Dendritic cell treated with granulocyte-macrophage colony-stimulating factor and Interleukin-4, amounts not matched to agents 40 ng/mL and 50 ng/mL, for 4 days (primary cell): ENCODE results near the gene SIRPB2.
A peak's percentile ranks its signal among the peaks of the same experiment; 100 is the strongest.
"Not testable (repeated sequence)": the region's sequence is repeated elsewhere in the genome, so short reads cannot be mapped to it uniquely, and the experiment has no call there.

Source experiments
- H3K27ac Mint-ChIP-seq: one replicate; pipeline ENCODE4 v1.8.0; 2022; ENCODE audit warnings: mild to moderate bottlenecking, mixed read lengths
- H3K27me3 Mint-ChIP-seq: one replicate; pipeline ENCODE4 v1.8.0; 2022; ENCODE audit warnings: mild to moderate bottlenecking, mixed read lengths
- H3K36me3 Mint-ChIP-seq: one replicate; pipeline ENCODE4 v1.8.0; 2022; ENCODE audit warnings: low read depth, mixed read lengths
- H3K4me1 Mint-ChIP-seq: one replicate; pipeline ENCODE4 v1.8.0; 2022; ENCODE audit warnings: low read depth, mixed read lengths
- H3K4me3 Mint-ChIP-seq: one replicate; pipeline ENCODE4 v1.8.0; 2022; ENCODE audit warnings: mild to moderate bottlenecking, moderate library complexity, mixed read lengths
- H3K9me3 Mint-ChIP-seq: one replicate; pipeline ENCODE4 v1.8.0; 2022; ENCODE audit warnings: mixed read lengths
- intact Hi-C: fragments of 100-400 bp; cut with micrococcal nuclease; formaldehyde crosslinking; loops from one replicate; pipeline ENCODE4 v1.15.0; 2022

Gene SIRPB2

DNA sequence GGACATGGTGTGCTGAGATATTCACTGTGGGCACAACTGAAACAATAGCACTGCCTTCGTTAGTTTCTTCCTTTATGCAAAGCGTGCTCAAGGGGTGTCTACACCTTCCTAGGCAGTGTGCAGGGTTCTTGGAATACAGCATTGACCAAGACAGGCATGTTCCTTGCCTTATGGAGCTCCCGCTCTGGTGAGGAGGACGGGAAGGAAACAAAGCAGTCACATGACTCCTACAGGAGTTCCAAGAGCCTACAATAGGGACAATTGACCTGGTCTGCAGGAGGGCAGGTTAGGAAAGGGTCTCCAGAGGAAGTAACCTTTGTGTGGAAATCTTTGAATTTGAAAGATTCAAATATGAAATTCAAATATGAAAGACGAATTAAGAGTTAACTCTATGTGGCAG is 25.8 kb upstream of the SIRPB2 start:
- intact Hi-C loops, result loop anchor here (10.0 kb wide), 1 partner anchor 118 kb away; no protein-coding TSS in a partner anchor
- H3K4me3 Mint-ChIP-seq, result no peak overlapping the region
- H3K27me3 Mint-ChIP-seq, result peaks cover 1% of the 10 kb centered on the region
- peaks cover 6% of the 10 kb centered on the region for H3K36me3 Mint-ChIP-seq
- no peak overlapping the region for H3K27ac Mint-ChIP-seq
- H3K9me3 Mint-ChIP-seq, result peaks cover 11% of the 10 kb centered on the region
- H3K4me1 Mint-ChIP-seq, result peaks cover 9% of the 10 kb centered on the region

DNA sequence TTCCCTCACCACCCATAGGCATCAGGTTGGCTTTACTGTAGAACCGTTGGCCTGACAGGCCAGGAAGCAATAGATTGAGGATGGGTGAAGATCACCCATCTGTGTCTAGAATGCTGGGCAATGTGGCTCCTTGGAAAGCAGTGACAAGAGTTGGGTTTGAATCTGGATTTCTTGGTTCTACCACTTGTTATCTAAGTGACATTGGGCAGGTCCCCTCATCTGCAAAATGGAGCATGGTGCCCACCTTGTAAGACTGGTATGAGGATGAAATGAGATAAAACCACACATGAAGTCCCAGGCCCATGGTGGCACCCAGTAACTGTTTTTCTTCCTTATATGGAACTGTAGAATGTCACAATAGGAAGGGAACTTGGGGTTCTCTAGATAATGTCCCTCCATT is 22.6 kb upstream of the SIRPB2 start:
- Mint-ChIP-seq H3K9me3 (peaks cover 11% of the 10 kb centered on the region), H3K36me3 (peaks cover 6% of the 10 kb centered on the region), H3K4me3 (no peak overlapping the region), H3K27me3 (peaks cover 2% of the 10 kb centered on the region), H3K27ac (no peak overlapping the region), H3K4me1 (peaks cover 6% of the 10 kb centered on the region)
- intact Hi-C loops, result loop anchor here (10.0 kb wide), 1 partner anchor 121 kb away; no protein-coding TSS in a partner anchor

DNA sequence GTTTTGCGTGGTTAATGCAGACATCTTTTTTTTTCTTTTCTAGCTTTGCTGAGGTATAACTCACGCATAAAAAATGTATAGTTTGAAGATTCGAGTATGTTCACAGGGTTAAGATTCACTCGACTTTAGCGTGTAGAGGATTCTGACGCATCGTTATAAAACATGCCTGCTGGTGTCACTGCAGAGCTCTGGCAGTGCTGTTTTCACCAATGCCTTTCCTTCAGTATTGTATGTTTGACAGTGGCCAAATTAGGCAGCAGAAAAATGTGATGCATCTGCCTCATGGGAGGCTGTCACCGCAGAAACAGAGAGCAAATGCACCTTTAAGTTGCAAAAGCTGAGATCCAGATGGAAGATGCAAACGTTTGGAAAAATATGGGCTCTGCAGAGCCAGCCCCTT is 18.0 kb upstream of the SIRPB2 start:
- H3K27me3 Mint-ChIP-seq, result peaks cover 2% of the 10 kb centered on the region
- no peak overlapping the region for H3K4me3 Mint-ChIP-seq
- peaks cover 6% of the 10 kb centered on the region for H3K36me3 Mint-ChIP-seq
- H3K9me3 Mint-ChIP-seq, result peaks cover 11% of the 10 kb centered on the region
- intact Hi-C loops, result loop anchor here (5.0 kb wide), 2 partner anchors 223 to 268 kb away; no protein-coding TSS in a partner anchor
- H3K27ac Mint-ChIP-seq, result no peak overlapping the region
- H3K4me1 Mint-ChIP-seq, result peaks cover 6% of the 10 kb centered on the region

DNA sequence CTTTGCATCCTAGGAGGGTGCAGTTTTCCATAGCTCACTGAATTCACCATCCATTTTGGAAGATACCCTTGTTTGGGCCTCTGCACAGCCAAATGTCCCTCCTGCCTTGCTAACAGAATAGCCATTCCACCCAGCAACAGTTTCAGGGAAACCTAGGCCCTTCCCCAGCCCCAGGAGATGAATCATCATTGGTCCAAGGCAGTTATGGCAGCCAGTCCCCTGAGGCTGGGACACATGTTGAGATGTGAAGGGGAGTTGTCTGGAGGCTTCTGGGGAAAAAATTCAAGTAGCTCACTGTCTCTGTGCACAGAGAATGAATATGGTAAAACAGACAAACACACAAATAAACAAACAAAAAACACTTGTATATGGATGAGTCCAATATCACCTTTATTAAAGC is 17.4 kb upstream of the SIRPB2 start:
- Mint-ChIP-seq H3K9me3 (peaks cover 11% of the 10 kb centered on the region), H3K27ac (no peak overlapping the region), H3K36me3 (peaks cover 6% of the 10 kb centered on the region), H3K4me1 (peaks cover 7% of the 10 kb centered on the region), H3K27me3 (peaks cover 2% of the 10 kb centered on the region), H3K4me3 (no peak overlapping the region)
- intact Hi-C loops, result loop anchor here (5.0 kb wide), 2 partner anchors 224 to 269 kb away; no protein-coding TSS in a partner anchor

DNA sequence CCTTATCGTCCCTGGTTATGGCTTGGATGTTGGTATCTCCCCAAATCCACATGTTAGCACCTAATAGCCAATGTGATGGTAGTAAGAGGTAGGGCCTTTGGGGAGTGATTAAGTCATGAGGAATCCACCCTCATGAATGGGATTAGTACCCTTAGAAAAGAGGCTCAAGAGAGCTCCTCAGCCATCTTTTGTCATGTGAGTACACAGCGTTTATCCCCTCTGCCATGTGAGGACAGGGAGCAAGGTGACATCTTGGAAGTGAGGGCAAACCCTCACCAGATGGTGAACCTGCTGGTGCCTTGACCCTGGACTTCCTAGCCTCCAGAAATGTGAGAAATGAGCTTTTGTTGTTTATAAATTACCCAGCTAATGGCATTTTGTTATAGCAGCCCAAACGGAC is 16.1 kb upstream of the SIRPB2 start:
- Mint-ChIP-seq H3K9me3 (peaks cover 1% of the 10 kb centered on the region), H3K36me3 (no peaks in the 10 kb centered on the region), H3K27me3 (peaks cover 2% of the 10 kb centered on the region), H3K4me3 (no peak overlapping the region), H3K27ac (no peak overlapping the region), H3K4me1 (peaks cover 15% of the 10 kb centered on the region)
- intact Hi-C loops, result loop anchor here (5.0 kb wide), 2 partner anchors 225 to 270 kb away; no protein-coding TSS in a partner anchor

DNA sequence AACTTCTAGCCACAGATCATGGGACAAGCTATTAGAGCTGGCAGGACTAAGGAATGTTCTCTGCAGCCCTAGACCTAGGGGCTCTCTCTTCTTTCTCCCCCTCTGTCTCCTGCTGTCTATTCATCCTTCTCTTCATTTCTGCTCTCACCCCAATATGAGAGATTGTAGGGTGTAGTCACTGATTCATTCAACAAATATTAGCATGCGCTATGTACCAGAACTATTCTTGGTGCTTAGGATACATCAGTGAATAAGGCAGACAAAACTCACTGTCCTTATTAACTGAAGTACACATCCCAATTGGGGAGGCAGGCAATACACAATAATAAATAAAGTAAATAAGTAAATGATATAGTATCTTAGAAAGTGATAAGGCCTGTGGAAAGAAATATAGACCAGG is 14.7 kb upstream of the SIRPB2 start:
- Mint-ChIP-seq H3K27ac (no peak overlapping the region), H3K4me1 (peaks cover 15% of the 10 kb centered on the region), H3K9me3 (no peaks in the 10 kb centered on the region), H3K4me3 (no peak overlapping the region), H3K36me3 (no peaks in the 10 kb centered on the region), H3K27me3 (no peaks in the 10 kb centered on the region)
- intact Hi-C loops, result loop anchor here (5.0 kb wide), 2 partner anchors 226 to 271 kb away; no protein-coding TSS in a partner anchor

GRCh38 chr20:1505361-1505760 is 14.1 kb upstream of the SIRPB2 start:
- no peaks in the 10 kb centered on the region for H3K9me3 Mint-ChIP-seq
- intact Hi-C loops, result loop anchor here (5.0 kb wide), 2 partner anchors 227 to 272 kb away; no protein-coding TSS in a partner anchor
- no peaks in the 10 kb centered on the region for H3K27me3 Mint-ChIP-seq
- H3K4me1 Mint-ChIP-seq, result peaks cover 19% of the 10 kb centered on the region
- H3K27ac Mint-ChIP-seq, result no peak overlapping the region
- H3K36me3 Mint-ChIP-seq, result no peaks in the 10 kb centered on the region
- no peak overlapping the region for H3K4me3 Mint-ChIP-seq

GRCh38 chr20:1503564-1504227 is 12.5 kb upstream of the SIRPB2 start:
- H3K27ac Mint-ChIP-seq, result peak overlapping the region; percentile 53
- H3K36me3 Mint-ChIP-seq, result no peaks in the 10 kb centered on the region
- peaks cover 16% of the 10 kb centered on the region for H3K4me1 Mint-ChIP-seq
- H3K9me3 Mint-ChIP-seq, result no peaks in the 10 kb centered on the region
- intact Hi-C loops, result loop anchor here (1.0 to 5.0 kb wide), 3 partner anchors 12 to 191 kb away; partner anchors contain the start of gene SIRPB2
- H3K27me3 Mint-ChIP-seq, result no peaks in the 10 kb centered on the region
- H3K4me3 Mint-ChIP-seq, result no peak overlapping the region

- no peak overlapping the region for H3K4me3 Mint-ChIP-seq
- intact Hi-C loops, result loop anchor here (5.0 kb wide), 1 partner anchor 188 kb away; no protein-coding TSS in a partner anchor
- H3K36me3 Mint-ChIP-seq, result peaks cover 6% of the 10 kb centered on the region
- peaks cover 21% of the 10 kb centered on the region for H3K4me1 Mint-ChIP-seq
- peak overlapping the region; percentile 26 for H3K27ac Mint-ChIP-seq
- H3K27me3 Mint-ChIP-seq, result no peaks in the 10 kb centered on the region
- H3K9me3 Mint-ChIP-seq, result no peaks in the 10 kb centered on the region
These were observed 9.3 kb upstream of the SIRPB2 start for GRCh38 chr20:1500496-1500895.

- no peaks in the 10 kb centered on the region for H3K27me3 Mint-ChIP-seq
- H3K27ac Mint-ChIP-seq, result peak overlapping the region; percentile 26
- intact Hi-C loops, result loop anchor here (5.0 kb wide), 1 partner anchor 187 kb away; no protein-coding TSS in a partner anchor
- H3K36me3 Mint-ChIP-seq, result peaks cover 6% of the 10 kb centered on the region
- no peak overlapping the region for H3K4me3 Mint-ChIP-seq
- peaks cover 28% of the 10 kb centered on the region for H3K4me1 Mint-ChIP-seq
- H3K9me3 Mint-ChIP-seq, result no peaks in the 10 kb centered on the region
These were observed 8.6 kb upstream of the SIRPB2 start for GRCh38 chr20:1499528-1500420.

GRCh38 chr20:1497371-1497770 is 6.2 kb upstream of the SIRPB2 start:
- H3K27me3 Mint-ChIP-seq, H3K4me3 Mint-ChIP-seq, H3K27ac Mint-ChIP-seq, intact Hi-C loops, H3K36me3 Mint-ChIP-seq, H3K9me3 Mint-ChIP-seq: not testable (repeated sequence)
- H3K4me1 Mint-ChIP-seq, result peaks cover 43% of the 10 kb centered on the region

GRCh38 chr20:1496930-1497329 is 5.7 kb upstream of the SIRPB2 start:
- no peak overlapping the region for H3K4me3 Mint-ChIP-seq
- no peak overlapping the region for H3K27ac Mint-ChIP-seq
- peaks cover 6% of the 10 kb centered on the region for H3K36me3 Mint-ChIP-seq
- intact Hi-C loops, result no loop called here
- H3K4me1 Mint-ChIP-seq, result peaks cover 47% of the 10 kb centered on the region
- H3K9me3 Mint-ChIP-seq, result no peaks in the 10 kb centered on the region
- H3K27me3 Mint-ChIP-seq, result no peaks in the 10 kb centered on the region

DNA sequence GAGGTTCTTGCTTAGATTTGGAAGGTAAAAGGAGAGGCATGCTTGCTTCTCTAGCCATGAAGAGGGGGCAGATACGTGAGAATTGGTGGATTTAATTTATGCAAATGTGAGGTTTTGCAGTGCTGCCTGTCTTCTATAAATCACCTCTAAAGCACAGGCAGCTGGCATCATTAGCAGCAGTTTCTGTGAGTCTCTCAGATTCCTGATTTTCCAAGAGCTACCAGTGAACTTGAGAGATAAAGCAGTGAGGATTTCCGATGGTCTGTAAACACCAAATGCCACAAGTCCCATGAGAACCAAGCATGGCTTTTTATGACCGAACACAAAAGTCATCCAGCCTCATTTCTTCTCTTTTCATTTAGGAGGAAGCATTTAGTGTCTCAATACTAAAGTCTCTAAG is 3.2 kb upstream of the SIRPB2 start:
- Mint-ChIP-seq H3K36me3 (peaks cover 12% of the 10 kb centered on the region), H3K27me3 (no peaks in the 10 kb centered on the region), H3K4me1 (peaks cover 64% of the 10 kb centered on the region), H3K9me3 (no peaks in the 10 kb centered on the region), H3K4me3 (no peak overlapping the region), H3K27ac (peak overlapping the region; percentile 98)
- intact Hi-C loops, result loop anchor here (5.0 kb wide), 1 partner anchor 117 kb away; no protein-coding TSS in a partner anchor

GRCh38 chr20:1493536-1493935 is 2.3 kb upstream of the SIRPB2 start:
- intact Hi-C loops, result loop anchor here (5.0 kb wide), 1 partner anchor 116 kb away; no protein-coding TSS in a partner anchor
- Mint-ChIP-seq H3K9me3 (no peaks in the 10 kb centered on the region), H3K27me3 (no peaks in the 10 kb centered on the region), H3K36me3 (peaks cover 20% of the 10 kb centered on the region), H3K4me3 (no peak overlapping the region), H3K27ac (peak overlapping the region; percentile 98), H3K4me1 (peaks cover 73% of the 10 kb centered on the region)
